DMS153 treated with DMSO at 0.1 percent for 48 hours (cell line): ENCODE results near the gene ARHGAP22.

Experiments
- DNase-seq: peaks from one replicate; lab custom pipeline; 2025; ENCODE audit not compliant: unreplicated experiment; lab: John Stamatoyannopoulos, UW

ARHGAP22 gene

DNA sequence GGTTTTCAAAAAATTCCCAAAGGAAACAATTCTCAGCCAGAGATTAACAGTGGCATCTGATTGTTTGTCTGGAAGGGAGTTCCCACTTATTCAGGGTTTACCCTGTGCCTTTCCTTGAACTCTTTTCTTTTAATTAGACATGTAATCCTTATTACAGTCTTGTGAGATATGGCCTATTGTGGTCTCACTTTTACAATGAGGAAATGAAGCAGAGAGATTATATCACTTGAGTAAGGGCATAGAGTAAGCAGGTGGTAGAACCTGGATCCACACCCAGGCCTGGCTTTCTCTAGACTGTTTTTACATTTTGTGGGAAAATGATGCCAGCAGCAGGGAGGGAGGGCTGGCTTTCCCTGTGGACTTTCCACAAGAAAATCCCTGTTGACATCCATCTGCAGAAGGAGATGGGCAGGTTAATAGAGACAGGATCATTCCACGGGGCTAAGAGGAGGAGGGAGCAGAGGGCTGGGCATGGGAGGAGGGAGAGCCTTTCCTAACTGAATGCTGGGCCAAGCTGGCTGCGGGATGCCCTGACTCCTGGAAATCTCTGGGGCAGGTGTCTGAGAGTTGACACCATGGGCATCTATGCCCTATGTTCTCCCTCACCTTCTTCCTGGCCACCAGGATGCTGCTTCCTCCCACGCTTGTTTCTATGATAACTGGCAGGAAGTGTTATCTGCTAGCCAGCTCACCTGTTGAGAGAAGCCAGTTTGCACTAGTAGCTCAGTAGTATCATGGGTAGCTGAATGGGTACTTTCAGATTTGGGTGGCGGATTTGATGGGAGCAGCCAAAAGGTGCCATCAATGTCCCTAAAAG is 28.7 kb upstream of the ARHGAP22 start:
- DNase-seq: no peak

DNA sequence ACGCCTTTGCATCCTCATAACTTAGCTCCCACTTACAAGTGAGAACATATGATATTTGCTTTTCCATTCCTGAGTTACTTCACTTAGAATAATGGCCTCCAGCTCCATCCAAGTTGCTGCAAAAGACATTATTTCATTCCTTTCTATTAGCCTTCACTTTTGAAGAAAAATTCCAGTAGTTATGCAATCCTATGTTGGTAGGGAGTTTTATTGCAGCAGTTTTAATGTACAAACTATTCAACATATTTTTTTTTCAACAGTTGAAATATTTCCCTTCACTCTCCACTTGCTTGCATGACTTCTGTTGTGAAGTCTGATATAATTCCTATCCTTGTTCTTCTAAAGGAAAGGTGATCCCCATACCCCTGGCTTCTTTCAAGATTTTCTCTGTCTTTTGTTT is 27.3 kb upstream of the ARHGAP22 start:
- DNase-seq: no peak

DNA sequence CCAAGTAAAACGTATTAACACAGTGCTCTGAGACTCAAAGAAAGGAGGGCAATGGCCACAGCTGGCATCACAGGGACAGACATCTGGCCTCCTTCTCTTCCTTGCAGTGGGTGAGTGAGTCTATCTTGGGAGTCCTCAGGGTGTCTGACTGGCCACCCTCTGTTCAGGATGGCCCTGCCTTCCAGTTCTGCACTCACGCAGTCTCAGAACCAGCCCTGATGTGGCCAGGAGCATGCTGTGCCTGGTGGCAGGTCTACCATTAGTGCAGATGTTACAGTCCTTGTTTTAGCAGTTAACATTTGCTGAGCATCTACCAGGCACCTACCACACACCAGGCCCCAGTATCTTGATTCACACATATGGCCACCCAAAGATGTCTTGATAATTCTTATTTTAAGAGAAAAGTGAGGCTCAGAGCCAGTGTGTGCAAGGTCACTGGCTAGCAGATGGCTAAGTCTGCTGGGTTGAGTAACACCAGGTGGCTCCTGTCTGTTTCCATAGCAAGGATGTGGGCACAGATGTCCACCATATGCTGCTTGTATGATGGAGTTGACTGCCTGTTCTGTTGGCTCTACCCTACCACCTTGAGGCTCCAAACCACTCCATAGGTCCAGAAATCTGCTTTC is 23.2 kb upstream of the ARHGAP22 start:
- no peak for DNase-seq

GRCh38 chr10:48626986-48627731 is 22.3 kb upstream of the ARHGAP22 start:
- no peak for DNase-seq

DNA sequence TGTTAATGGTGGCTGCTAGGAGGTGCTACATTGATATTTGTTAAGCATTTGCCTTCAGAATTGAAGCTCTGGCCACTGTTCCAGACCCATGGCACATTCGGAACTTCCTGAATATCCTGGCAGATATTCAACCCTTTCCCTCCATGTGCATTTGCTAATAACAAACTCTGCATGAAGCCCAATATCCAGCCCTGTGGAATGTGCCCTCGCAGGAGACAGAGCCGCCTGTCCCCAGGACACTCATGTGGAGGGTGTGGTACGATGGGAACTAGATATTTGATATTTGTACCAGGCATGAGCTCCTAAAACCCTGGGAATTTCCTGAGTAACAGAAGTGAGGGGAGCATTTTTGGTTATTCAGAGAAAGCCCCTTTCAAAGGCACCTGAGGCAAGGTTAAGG is 21.6 kb upstream of the ARHGAP22 start:
- no peak for DNase-seq

DNA sequence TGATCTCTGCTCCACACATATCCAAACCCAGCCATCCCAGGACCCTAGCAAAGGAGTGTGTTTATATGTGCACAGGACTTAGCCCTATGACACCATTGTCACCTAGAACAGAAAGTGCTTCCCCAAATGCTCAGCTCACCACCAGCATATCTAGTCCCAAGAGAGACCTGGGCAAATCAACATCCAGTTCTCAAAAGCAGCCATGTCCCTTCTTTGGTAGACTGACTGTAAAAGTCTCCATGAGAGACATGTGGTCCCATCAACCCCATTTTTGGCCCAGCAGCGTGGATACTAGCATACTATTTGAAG is 20.9 kb upstream of the ARHGAP22 start:
- DNase-seq: no peak

DNA sequence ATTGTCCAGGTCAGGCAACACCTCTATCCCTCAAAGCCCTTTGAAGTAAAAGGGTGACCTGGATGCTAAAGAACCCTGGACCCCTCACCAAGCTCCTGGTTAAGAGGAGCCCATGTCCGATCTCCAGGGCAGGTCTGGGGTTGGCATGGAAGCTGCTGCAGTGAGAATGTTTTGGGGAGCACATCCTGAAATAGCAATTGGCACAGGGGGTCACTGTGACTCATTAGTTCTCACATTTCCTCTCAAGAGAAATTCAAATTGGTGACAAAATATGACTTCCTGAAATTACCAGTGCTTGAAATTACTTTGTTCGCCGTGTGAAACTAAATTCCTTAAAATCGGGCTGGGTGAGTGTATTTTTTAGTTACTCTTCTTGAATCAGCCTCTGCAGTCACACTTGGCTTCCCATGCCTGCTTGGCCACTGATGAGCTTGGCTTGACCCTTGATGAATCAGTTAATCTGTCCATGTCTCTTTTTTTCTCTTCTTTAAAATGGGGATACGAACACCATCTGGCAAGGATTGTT is 18.8 kb upstream of the ARHGAP22 start:
- no peak for DNase-seq

GRCh38 chr10:48623009-48623408 is 18.1 kb upstream of the ARHGAP22 start:
- no peak for DNase-seq

DNA sequence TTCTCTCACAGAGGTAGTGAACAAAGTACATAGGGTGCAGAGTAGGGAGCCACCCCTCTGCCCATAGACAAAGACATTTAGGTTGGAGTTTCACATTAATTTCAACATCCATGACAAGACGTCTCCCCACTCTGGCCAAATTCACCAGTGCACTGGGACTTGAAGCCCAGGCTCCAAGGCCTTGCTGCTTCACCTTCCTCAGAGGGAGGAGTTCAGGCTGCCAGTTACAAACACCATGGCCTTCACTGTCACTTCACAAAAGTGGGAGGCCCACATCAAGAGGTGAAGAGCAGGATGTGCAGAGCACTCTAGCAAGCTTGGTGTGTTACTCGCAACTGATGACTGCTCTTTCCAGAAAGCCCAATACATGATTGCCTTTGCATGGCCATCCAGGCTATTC is 15.8 kb upstream of the ARHGAP22 start:
- no peak for DNase-seq

GRCh38 chr10:48616436-48616835 is 11.6 kb upstream of the ARHGAP22 start:
- DNase-seq: no peak

- DNase-seq: no peak
Observed at GRCh38 chr10:48614481-48615390, 9.9 kb upstream of the ARHGAP22 start.

- no peak for DNase-seq
Observed at GRCh38 chr10:48613016-48613415, 8.1 kb upstream of the ARHGAP22 start.

GRCh38 chr10:48612236-48612943 is 7.5 kb upstream of the ARHGAP22 start:
- DNase-seq: no peak

- DNase-seq: no peak
Observed at GRCh38 chr10:48611133-48611532, 6.3 kb upstream of the ARHGAP22 start.

- no peak for DNase-seq
Observed at GRCh38 chr10:48610585-48611093, 5.8 kb upstream of the ARHGAP22 start.

DNA sequence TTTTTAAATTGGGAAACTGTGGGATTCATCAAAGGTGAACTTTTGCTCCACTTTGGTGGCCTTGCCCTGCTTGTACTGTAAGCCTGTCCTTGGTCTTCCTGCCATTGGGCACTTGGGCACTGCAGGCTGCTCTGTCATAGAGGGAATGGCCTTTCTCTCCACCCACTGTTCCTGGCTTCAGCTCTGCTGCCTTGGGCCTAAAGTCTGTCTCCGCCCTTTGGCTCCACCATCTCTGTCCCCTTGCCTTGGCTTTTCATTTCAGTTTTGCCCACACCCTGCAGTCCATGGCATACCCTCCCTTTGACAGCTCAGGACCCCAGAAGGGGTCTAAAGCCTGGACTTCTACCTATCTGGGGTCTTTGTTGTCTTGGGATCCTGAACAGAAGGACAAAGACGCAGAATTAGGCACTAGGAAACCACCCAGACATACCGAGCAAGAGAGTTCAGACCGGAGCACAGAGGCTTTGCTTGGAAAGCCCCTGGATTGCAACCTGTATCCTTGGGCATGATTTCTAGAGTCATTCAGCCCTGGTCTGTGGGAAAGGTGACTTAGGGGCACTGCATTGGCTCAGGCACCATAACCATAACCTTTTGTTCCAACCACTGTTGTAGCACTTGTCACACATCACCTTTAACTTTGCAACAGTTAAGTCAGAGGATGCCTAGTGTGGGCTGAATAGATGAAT is 5.2 kb upstream of the ARHGAP22 start:
- no peak for DNase-seq

- no peak for DNase-seq
Observed at GRCh38 chr10:48609441-48609840, 4.6 kb upstream of the ARHGAP22 start.

GRCh38 chr10:48608976-48609375 is 4.1 kb upstream of the ARHGAP22 start:
- no peak for DNase-seq

DNA sequence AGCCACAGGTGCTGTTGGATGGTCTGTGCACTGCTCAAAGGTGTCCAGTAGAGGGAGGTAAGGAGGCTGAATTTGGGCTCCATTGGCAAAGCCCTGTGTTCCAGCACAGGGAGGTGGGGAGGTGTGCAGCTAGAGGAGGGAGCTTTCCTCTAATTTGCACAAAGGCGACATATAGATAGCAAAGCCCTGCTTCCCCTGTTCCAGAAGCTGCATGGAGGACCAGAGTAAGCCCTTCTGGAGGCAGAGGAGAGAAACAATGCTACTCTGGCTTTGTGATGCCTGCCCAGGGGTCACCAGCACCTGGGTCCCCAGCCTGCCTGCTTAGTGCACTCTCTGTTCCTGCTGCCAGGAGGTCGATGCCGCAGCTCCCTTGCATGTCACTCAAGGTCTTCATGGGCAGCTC is 3.4 kb upstream of the ARHGAP22 start:
- peak; percentile 51 for DNase-seq
